ENCODE measurements around the gene SEC14L1.

- TF ChIP-seq EZH2 (IDR thresholded peaks at IDR 0.05; ENCODE audit: borderline replicate concordance, low read depth, low read length, poor library complexity, severe bottlenecking) (no peak), CTCF (conservative IDR thresholded peaks at IDR 0.05; ENCODE audit: low read depth, low read length) (no peak)
Measured at GRCh38 chr17:77233127-77233526, 92.4 kb downstream of the SEC14L1 start.

Data from A673 (cell line).